ENCODE measurements around the gene UBXN11. TPM values are rescaled to one million over a fixed set of nuclear protein-coding genes. Genes with fewer than 3 reads are reported as not detected.

The UBXN11 gene
- total and polyA plus RNA-seq, 2 of the 13 experiments (the other 11 are each of a cell fraction or from before 2014, with no cell fraction given), result 9.3 to 10.4 TPM

DNA sequence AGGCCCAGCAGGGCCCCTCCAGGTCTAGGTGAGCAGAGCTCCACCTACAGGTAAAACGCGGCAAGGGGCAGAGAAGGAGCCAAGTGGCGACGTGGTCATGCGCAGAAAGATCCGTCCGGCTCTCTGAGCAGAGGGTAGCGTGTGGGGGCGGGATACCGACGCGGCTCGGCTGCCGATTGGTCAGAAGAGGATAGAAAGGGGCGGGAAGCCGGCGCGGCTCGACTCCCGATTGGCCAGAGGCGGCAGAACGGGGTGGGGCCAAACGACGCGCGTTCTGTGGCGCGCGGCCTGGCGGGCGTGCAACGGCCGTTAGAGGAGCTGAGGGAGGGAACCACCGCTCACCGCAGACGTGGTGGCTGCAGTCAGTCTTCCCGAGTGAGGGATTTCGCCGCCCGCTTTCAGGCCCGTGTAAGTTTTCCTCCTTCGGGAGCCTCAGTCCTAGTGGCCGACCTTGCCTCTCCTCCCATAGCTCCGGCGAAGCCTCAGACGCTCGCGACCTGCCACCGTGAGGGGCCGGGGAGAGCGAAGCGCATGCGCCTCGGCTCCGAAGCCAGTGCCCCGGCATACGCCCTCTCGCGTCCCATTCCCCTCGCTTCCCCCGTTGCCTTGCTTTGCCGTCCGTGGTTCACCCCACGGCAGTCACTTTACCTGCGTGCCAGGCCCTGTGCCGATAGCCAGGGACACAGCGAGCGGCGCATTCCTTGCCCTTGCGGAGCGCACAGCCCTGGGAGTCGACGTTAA, 72.4 kb downstream of the UBXN11 start, which contains the start of gene CEP85 (continued):
- TF ChIP-seq, protein P1, sequence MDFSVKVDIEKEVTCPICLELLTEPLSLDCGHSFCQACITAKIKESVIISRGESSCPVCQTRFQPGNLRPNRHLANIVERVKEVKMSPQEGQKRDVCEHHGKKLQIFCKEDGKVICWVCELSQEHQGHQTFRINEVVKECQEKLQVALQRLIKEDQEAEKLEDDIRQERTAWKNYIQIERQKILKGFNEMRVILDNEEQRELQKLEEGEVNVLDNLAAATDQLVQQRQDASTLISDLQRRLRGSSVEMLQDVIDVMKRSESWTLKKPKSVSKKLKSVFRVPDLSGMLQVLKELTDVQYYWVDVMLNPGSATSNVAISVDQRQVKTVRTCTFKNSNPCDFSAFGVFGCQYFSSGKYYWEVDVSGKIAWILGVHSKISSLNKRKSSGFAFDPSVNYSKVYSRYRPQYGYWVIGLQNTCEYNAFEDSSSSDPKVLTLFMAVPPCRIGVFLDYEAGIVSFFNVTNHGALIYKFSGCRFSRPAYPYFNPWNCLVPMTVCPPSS (IDR thresholded peaks at IDR 0.05), result no peak
- TF ChIP-seq MIER3 (CRISPR knock-in tag; IDR thresholded peaks at IDR 0.05; ENCODE audit: borderline replicate concordance) (peak; percentile 26; the same call in 1 of the 2 replicates), ZSCAN20 (CRISPR knock-in tag; IDR thresholded peaks at IDR 0.05; ENCODE audit: borderline replicate concordance) (no peak), MBNL3 (CRISPR knock-in tag; conservative IDR thresholded peaks at IDR 0.05) (no peak), XBP1 (CRISPR knock-in tag; IDR thresholded peaks at IDR 0.05) (no peak), ZNF761 (CRISPR knock-in tag; conservative IDR thresholded peaks at IDR 0.05) (0 out of 2 replicates have a peak, but pooled peaks have one; percentile 24), SP2 (CRISPR knock-in tag; IDR thresholded peaks at IDR 0.05) (peak; percentile 96), ZMYM4 (CRISPR knock-in tag; IDR thresholded peaks at IDR 0.05) (peak; percentile 59; the same call in 1 of the 2 replicates), SIX4 (CRISPR knock-in tag; IDR thresholded peaks at IDR 0.05) (no peak), ZSCAN25 (CRISPR knock-in tag; IDR thresholded peaks at IDR 0.05) (no peak), ZNF337 (CRISPR knock-in tag; IDR thresholded peaks at IDR 0.05; ENCODE audit: borderline replicate concordance, low read depth) (peak; percentile 55; the same call in 1 of the 2 replicates), SMAD1 (CRISPR knock-in tag; IDR thresholded peaks at IDR 0.05; ENCODE audit: borderline replicate concordance, low read depth) (no peak)
- TF ChIP-seq, protein P2, sequence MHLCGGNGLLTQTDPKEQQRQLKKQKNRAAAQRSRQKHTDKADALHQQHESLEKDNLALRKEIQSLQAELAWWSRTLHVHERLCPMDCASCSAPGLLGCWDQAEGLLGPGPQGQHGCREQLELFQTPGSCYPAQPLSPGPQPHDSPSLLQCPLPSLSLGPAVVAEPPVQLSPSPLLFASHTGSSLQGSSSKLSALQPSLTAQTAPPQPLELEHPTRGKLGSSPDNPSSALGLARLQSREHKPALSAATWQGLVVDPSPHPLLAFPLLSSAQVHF (CRISPR knock-in tag; IDR thresholded peaks at IDR 0.05), result no peak
- TF ChIP-seq, protein P3, sequence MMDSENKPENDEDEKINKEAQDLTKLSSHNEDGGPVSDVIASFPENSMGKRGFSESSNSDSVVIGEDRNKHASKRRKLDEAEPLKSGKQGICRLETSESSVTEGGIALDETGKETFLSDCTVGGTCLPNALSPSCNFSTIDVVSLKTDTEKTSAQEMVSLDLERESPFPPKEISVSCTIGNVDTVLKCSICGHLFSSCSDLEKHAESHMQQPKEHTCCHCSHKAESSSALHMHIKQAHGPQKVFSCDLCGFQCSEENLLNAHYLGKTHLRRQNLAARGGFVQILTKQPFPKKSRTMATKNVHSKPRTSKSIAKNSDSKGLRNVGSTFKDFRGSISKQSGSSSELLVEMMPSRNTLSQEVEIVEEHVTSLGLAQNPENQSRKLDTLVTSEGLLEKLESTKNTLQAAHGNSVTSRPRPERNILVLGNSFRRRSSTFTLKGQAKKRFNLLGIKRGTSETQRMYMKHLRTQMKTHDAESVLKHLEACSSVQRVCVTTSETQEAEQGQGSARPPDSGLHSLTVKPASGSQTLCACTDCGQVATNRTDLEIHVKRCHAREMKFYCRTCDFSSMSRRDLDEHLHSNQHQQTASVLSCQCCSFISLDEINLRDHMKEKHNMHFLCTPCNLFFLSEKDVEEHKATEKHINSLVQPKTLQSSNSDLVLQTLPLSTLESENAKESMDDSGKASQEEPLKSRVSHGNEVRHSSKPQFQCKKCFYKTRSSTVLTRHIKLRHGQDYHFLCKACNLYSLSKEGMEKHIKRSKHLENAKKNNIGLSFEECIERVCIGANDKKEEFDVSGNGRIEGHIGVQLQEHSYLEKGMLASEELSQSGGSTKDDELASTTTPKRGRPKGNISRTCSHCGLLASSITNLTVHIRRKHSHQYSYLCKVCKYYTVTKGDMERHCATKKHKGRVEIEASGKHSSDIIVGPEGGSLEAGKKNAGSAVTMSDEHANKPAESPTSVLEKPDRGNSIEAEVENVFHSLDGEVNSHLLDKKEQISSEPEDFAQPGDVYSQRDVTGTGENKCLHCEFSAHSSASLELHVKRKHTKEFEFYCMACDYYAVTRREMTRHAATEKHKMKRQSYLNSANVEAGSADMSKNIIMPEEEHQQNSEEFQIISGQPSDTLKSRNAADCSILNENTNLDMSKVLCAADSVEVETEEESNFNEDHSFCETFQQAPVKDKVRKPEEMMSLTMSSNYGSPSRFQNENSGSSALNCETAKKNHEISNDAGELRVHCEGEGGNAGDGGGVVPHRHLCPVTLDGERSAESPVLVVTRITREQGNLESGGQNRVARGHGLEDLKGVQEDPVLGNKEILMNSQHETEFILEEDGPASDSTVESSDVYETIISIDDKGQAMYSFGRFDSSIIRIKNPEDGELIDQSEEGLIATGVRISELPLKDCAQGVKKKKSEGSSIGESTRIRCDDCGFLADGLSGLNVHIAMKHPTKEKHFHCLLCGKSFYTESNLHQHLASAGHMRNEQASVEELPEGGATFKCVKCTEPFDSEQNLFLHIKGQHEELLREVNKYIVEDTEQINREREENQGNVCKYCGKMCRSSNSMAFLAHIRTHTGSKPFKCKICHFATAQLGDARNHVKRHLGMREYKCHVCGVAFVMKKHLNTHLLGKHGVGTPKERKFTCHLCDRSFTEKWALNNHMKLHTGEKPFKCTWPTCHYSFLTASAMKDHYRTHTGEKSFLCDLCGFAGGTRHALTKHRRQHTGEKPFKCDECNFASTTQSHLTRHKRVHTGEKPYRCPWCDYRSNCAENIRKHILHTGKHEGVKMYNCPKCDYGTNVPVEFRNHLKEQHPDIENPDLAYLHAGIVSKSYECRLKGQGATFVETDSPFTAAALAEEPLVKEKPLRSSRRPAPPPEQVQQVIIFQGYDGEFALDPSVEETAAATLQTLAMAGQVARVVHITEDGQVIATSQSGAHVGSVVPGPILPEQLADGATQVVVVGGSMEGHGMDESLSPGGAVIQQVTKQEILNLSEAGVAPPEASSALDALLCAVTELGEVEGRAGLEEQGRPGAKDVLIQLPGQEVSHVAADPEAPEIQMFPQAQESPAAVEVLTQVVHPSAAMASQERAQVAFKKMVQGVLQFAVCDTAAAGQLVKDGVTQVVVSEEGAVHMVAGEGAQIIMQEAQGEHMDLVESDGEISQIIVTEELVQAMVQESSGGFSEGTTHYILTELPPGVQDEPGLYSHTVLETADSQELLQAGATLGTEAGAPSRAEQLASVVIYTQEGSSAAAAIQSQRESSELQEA (CRISPR knock-in tag; IDR thresholded peaks at IDR 0.05; ENCODE audit: not compliant biosample characterization), result no peak
- TF ChIP-seq, protein P4, sequence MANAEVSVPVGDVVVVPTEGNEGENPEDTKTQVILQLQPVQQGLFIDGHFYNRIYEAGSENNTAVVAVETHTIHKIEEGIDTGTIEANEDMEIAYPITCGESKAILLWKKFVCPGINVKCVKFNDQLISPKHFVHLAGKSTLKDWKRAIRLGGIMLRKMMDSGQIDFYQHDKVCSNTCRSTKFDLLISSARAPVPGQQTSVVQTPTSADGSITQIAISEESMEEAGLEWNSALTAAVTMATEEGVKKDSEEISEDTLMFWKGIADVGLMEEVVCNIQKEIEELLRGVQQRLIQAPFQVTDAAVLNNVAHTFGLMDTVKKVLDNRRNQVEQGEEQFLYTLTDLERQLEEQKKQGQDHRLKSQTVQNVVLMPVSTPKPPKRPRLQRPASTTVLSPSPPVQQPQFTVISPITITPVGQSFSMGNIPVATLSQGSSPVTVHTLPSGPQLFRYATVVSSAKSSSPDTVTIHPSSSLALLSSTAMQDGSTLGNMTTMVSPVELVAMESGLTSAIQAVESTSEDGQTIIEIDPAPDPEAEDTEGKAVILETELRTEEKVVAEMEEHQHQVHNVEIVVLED (CRISPR knock-in tag; IDR thresholded peaks at IDR 0.05; ENCODE audit: borderline replicate concordance), result peak; percentile 90
- TF ChIP-seq, protein P5, sequence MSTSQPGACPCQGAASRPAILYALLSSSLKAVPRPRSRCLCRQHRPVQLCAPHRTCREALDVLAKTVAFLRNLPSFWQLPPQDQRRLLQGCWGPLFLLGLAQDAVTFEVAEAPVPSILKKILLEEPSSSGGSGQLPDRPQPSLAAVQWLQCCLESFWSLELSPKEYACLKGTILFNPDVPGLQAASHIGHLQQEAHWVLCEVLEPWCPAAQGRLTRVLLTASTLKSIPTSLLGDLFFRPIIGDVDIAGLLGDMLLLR (CRISPR knock-in tag; IDR thresholded peaks at IDR 0.05), result no peak; the same call in 1 of the 2 replicates
